GM18858 (cell line): ENCODE data around the gene IFFO2.
A peak's percentile ranks its signal among the peaks of the same experiment; 100 is the strongest.

Source experiments
- ATAC-seq: cut with Tn5 transposase; IDR thresholded peaks from one replicate; pipeline ENCODE4 v1.9.1; 2021; ENCODE audit not compliant: unreplicated experiment

Gene IFFO2

DNA sequence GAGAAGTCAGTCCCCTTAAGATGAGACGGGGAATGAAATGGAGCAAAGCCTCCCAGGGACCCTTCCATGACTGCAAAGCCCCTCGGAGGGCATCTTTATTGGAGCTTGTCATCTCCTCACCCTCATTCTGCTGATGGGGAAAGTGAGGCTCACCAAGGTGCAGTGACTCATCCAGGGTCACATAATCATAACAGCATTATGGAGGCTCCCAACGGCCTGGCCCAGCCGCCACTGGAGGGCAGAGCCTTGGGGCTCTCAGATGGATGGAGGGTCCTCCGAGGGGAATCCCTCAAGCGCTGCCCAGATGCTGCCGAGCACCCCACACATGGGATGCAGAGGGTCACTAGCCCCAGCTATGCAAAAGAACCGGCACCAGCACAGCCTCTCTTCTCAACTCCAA lies 18.9 kb downstream of the IFFO2 start:
- no peak for ATAC-seq

DNA sequence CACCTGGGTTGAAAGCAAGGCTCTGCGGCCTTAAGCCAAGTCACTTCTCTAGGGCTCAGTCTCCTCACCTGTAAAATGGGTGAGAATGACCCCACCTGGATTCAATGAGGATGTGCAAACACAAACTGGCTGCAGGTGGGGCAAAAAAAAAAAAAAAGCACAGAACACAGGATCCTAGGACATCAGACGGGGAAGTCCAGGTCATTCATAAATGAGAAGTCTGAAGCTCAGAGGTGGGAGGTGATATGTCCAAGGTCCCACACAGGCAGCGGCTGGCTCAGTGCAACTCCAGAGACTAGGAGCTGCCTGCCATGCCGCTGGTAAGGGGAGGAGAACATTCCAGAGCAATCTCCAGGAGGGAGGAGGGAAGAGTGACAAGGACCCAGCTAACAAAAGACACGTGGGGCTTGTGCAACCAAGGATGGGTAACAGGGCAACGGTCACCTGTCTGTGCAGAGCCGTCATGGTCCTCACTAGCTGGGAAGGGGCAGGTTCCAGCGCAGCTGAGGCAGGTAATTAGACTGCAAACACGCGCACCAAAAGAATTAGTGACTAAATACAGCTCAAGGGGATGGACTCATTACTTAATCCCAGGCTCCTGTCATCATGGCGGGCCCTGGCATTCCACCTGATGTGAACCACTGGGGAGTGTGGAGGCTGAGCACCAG lies 19.5 kb downstream of the IFFO2 start:
- ATAC-seq = no peak

DNA sequence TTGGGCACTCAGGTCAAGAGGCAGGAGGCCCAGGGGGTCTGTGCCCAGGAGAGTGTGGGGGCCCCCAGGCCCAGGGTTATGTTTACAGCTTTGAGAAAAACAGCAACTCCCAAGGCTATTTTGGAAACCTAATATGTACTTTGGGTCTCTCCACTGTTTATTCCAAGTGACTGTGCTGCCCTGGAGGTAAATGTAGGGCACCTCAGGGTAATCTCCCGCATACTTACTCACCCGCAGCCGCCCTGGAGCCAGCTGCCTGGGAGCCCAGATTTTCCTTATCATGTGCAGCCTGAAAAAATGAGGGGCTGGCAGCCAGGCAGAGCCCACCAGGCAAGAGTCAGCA lies 20.0 kb downstream of the IFFO2 start:
- no peak for ATAC-seq

DNA sequence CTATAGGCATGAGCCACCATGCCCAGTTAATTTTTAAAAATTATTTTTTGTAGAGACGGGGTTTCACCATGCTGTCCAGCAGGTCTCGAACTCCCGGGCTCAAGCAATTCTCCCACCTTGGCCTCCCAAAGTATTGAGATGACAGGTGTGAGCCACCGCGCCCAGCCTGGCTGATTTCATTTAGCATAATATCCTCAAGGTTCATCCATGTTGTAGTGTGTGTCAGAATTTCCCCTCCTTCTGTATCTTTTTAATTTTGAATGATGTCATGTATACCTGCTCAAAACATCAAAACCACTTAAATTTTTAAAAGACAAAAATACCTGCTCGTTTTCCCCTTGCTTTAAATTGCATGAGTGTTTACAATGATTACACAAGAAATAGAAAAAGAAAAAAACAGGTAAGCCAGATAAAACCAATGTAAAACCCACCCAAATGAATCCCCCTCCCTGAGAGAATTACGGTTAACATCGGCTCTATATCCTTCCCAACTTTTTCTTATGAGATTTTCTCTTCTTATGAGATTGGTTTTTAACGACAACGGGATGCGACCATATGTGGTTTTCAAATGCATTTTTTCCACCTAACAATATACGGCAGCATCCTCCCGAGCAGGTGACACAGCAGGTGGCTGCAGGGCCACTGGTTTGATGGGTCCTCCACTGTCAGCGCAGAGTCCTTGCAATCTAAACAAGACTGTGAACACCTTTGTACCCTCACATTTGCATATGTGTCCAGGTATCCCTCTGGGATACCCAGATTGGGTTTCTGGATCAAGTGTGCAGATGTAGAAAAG lies 22.1 kb downstream of the IFFO2 start:
- ATAC-seq = no peak

DNA sequence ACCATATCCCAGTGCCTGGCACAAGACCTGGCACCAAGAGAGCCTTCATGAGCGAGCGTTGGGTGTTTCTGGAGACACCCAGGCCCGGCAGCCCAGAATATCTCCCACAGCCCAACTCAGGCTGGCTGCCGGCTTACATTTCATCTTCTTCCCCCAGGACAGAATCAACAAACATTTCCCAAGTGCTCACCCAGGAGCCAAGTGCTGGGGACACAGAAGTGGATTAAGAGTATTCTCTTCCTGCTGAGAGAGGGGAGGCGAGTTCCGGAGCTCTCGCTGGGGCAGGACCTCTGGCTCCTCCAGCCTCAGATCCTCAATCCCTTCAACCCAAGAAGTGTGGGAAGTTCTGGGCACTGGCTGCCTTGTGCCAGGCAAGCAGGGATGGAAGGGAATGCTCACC lies 23.6 kb downstream of the IFFO2 start:
- ATAC-seq = no peak

DNA sequence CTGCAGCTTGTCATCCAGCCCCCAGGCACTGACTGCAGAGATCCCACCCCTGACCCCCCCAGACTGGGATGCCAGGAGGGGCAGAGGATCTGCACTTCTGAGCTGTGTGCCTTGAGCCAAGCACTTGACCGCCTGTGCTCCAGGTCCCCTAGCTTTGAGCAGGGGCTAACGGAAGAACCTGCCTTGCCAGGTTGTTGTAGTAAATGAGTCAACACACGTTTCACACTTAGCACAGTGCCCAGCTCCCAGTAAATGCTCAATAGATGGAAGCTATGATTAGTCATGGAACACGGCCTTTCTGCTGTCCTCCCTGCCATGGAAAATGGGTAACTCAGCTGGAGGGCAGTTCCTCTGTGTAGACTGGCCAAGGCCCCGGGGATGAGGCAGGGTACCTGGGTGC lies 24.1 kb downstream of the IFFO2 start:
- ATAC-seq = no peak

DNA sequence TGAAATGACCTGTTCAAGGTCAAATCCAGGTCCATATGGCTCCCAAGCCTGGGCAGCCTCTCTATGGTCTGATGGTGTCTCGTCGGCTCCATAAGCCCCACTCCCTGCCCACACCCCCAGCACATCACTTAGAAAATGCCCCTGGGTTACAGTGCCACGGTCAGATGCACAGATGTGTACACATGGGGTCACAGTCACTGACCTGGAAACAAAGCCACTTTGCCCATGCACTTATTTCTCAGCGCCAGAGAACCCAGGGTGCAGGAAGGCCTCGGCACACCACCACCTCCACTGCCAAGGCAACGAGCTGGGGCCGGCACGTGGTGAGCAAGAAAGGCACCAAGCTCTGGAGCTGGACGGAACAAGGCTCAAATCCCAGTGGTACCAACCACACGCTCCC lies 24.7 kb downstream of the IFFO2 start:
- ATAC-seq = no peak

DNA sequence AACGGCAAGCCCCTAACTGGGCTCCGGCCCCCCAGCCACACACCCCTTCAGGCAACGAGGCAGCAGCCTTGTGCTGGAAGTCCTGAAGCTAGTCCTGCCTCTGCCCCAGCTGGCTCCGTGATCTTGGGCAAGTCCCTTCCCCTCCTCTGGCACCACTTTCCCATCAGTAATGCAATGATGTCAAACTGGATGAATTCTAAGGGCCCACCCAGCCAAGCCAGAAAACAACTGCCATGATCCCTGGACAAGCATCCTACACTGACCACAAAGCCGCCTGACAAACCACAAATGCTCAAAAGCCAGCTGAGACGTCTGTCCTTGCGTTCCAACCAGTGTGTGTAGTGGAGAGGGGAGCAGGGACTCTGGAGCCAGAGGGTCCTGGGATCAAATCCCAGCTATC lies 26.8 kb downstream of the IFFO2 start:
- no peak for ATAC-seq

DNA sequence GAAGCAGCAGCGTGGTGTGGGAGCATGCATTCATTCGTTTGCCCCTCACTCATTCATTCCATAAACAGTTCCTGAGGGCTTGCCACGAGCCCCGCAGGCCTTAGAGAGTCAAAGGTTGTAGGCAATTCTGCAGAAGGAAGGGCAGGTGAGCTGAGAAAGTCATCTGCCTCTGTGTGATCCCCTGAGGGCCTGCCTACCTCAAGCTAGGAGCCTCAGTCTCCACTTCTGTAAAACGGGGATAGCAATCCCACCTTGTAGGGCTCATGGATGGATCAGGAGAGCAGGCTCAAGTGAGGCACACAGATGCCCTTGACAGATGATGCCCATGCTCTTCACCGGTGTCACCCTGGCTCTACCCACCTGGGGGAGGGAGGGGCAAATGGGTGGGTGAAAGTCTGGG lies 27.5 kb downstream of the IFFO2 start:
- ATAC-seq = no peak

DNA sequence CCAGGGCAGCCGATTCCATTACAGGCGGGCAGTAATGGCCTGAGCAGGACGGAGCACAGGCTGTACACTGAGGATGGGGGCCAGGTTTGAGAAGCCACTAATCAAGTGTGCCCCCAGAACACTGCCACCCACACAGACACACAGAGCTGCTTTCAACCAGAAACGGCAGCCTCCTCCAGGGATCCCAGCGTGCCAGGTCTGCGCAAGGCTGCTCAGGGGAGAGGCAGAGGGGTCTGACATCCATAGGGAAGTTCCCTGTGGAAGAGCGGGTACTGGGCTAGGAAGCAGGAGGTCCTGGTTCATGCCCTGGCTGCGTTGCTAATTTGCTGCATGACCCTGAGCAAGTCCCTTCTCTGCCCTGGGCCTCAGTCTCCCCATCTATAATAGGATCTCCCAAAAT lies 28.1 kb downstream of the IFFO2 start:
- ATAC-seq = no peak

DNA sequence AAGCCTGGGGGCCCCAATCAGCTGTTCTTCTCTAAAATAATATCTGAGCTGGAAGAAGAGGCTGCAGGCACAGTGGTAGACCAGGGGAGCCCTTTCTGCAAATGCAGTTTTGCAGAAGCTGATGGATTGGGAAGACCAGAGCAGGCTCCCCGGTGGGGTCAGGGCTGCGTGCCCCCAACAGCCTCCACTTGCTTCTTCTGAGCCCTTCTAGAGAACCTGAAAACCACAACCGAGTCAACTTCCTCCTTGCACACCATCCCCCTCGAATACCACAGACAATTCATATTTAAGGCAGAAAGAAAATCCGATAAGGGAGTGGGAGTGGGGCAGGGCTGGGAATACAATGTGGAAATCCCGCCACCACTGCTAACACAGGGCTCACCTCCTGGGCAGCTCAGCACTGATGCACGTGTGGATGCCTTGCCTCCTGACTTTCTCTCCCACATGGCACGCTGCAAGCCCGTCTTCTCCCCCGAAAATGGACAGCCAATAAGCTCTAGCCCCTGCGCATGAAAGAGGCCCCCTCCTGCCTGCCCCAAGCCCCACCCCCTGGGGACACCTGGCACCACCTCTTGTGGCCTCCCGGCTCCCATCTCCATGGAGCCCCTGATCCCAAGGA lies 28.7 kb downstream of the IFFO2 start:
- no peak for ATAC-seq

DNA sequence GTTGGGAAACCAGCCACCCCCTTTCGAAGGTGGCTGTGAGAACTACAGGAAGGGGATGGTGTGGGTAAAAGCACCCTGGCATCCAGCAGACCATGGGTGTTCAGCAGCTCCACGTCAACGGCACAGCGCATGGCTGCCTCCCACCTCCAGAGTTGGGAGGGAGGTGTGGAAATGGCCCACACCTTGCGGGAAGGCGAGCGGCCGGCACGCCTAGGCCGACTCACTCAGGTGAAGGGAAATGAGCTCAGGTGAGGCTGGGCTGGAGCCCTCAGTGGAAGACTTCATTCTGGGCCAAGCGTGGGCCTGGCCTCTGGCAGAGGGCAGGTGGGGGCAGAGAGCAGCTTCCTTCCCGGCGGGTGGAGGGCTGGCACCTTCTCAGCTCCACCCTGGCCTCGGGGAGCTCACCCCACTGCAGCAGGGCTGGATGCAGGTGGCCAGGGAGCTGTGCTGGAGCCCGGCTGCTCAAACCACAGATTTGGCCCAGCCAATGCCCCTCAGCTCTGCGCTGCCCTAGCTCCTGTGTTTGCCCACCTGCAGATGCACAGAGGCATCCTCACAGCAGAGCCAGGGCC lies 29.3 kb downstream of the IFFO2 start:
- no peak for ATAC-seq

DNA sequence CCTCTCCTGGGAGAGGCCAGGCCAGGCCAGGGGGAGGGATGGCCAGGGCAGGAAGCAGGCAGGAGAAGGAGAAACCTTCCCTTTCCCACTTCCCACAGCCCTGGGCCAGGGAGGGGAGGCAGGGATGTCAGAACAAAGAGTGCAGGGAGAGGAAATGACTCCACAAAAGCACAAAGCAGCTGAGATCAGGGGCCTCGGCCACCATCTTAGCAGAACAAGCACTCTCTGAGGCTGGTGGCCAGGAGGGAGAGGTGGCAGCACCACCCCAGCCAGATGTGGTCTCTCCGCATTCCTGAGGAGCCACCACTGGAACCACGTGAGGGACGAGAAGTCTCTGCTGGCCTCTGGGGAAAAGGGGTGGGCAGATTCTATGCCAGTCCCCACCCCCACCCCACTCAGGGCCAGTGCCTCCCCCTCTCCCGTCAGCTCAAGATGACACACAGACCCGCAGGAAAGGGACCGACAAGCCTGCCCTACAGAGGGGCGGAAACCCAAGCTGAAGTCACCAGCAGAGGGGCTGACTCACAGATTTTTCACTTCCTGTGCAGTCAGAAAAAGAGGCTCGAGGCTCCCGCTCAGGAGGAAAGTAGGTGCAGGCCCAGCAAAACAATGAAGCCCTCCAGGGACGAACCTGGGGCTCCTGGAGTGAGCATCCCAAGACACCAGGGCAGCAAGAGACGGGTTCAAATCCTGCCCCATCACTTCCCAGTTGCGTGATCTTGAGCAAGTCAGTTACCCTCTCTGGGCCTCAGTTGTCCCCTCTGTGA lies 30.0 kb downstream of the IFFO2 start:
- peak; percentile 44 for ATAC-seq

DNA sequence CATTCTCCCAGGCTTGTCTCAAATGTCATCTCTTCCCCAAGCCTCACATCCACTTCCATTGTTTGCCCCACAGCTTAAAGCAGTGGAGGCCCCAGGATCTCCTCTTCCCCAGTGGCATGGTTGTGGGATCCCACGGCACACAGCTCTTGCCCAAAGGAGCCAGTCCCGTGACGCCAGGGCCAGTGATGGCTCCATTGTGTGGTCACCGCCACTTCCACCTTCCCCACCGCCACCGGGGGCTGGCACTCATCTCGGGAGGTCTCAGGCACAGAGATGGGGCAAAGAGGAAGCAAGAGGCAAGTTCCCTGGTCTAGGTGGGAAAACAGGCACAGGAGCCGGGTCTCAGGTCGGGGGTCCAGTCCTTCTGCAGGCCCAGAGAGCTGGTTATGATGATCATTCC lies 31.2 kb downstream of the IFFO2 start:
- ATAC-seq = no peak

DNA sequence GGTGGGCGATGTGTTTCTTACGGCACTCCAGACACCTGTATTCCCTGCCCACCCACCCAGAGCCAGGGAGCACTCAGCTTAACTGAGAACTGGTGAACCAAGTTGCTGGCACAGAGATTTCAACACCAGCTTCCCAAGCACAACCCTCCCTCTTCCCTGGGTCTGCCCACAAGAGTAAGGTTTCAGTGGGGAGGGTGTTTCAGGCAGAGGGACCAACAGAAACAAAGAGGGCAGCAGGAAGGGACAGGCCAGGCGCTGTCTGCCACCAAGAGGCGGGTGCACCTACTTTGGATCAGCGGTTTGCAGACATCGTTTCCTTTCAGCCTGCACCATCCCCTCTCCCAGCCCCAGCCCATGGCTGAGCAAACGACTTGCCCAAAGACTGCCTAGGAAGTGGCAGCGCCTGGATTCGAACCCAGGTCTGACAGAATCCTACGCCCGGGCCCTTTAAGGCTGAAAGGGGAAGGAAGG lies 32.2 kb downstream of the IFFO2 start:
- no peak for ATAC-seq

DNA sequence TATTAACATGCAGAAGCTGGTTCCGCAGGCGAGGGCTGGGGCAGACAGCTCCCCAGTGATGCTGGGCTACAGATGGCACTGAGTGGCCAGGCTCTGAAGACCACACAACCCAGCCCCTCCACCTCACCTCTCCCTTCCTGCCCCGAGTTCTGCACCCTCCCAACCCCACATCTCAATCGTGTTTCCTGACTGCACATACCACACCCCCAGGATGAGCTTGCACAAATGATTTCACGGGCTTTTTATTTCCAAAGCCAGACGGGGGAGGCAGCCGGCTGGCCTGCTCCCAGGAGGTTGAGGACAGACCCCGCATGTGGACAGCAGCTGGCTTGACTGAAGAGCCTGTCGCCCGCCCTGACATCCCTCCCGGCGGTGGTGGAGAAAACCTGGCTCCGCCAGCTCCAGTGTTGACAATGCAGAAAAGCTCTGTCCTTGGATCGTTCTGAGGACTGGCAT lies 32.7 kb downstream of the IFFO2 start:
- ATAC-seq = no peak

DNA sequence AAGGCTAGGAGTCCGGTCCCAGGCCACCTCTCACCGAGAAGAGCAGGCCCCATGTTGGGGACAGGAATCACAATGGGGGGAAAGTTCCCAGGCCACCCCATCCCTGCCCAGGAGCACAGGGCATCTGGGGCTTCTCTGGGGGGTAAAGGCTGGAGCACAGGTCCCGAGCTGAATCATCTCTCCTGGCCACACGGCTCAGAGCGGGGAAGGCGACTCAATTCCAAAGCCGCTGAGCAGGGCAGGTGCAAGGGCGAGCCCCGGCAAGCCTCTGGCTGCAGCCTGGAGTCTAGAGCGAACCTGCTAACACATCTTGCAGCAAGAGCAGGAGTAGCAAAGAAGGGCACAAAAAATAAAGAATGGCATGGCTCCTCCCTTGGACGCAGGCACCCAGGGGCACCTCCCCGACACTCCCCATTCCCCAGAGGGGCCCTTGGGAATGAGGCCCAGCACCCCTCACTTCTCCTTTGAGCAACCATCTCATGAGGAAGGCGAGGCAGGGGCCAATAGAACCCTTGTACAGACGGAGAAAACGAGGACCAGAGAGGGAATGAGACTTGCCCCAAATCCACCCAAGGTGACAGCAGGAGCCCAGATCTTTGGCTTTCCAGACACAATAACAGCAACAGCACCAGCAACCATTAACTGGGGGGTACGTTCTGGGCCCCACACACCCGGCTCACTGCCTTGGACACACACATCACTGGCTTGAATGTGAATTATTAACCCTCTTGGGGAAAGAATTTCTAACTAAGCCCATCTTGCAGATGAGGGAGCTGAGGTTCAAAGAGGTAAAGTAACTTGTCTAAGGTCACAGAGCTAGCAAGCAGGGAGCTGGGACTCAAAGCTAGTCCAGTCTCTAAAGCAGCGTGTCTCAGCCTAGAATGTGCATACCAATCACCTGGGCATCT lies 33.4 kb downstream of the IFFO2 start:
- no peak for ATAC-seq

DNA sequence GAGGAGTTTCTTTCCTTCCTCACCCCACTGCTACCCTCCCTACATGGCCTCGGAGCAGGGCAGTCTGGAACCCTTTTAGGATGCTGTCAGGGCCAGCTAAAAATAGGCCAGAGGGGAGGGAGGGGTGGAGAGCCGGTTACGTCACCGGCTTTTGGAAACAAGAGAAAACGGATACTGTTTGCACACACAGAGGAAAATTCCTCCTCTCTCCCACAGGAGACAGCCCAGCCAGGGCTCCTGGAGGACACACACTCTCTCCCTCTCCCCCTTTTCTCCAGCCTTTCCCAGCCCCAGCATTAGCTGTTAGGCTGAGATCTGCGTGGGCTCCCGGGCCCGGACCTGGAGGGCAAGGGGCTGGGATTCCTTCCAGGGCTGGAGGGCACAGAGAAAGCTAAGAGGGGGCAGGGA lies 34.2 kb downstream of the IFFO2 start:
- ATAC-seq = no peak

DNA sequence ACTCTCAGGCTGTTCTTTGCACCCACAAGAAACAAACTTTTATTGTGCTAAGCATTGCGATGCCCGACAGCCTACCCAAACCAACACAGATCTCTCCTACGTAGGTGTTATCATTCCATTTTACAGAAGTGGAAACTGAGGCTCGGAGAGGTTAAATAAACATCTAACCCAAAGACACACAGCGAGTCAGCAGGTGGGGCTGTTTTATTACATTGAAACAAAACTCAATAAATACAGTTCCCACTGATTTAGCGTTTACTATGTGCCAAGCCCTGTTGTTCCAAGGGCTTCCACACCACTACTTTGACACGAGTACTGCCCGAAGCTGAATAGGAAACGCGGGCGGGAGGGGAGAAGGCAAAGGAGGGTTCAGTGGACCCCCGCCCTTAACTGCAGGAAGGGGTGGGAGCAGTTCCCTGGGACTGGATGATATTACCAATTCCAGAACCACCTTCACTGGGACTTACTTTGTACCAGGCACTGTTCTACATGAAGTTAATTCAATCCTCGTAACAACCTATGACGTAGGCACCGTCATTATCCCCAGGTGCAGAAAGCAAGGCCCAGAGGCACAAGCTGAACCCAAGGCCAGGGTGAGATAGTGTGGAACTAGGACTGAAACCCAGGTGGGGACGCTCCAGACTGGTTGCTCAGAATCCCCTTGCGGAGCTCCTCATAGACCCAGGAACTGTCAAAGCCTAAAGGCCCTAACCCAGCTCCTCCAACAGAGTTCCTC lies 34.8 kb downstream of the IFFO2 start:
- no peak for ATAC-seq
